DND-41 (cell line): ENCODE results near the gene RAD51B.

Experiments
- CTCF ChIP-seq: IDR thresholded peaks from 2 replicates; pipeline ENCODE4 v1.5.1; 2012; ENCODE audit warnings: borderline replicate concordance, low read length, moderate library complexity, mild to moderate bottlenecking; ENCODE audit not compliant: poor library complexity, severe bottlenecking; ENCODE audit errors: extremely low read depth
- EZH2 ChIP-seq: IDR thresholded peaks from 3 replicates; pipeline ENCODE4 v1.6.1; 2012; ENCODE audit warnings: borderline replicate concordance, low read depth, mild to moderate bottlenecking, moderate library complexity, low read length, inconsistent platforms; ENCODE audit not compliant: severe bottlenecking

GRCh38 chr14:68679746-68680467 lies 860.3 kb downstream of the RAD51B start:
- no peak for TF ChIP-seq CTCF
- TF ChIP-seq EZH2, result no peak
